B cell (primary cell): Measurements from ENCODE around the gene EPAS1. TPM values are rescaled to one million over a fixed set of nuclear protein-coding genes. Genes with fewer than 3 reads are reported as not detected.

Experiments used
- ATAC-seq: fragments of 200-7000 bp; cut with Tn5 transposase; one replicate; pipeline ENCODE4 v1.10.0; 2021; ENCODE audit warnings: low read depth, mild to moderate bottlenecking, moderate number of reproducible peaks, moderate library complexity
- CTCF ChIA-PET: fragments of 350-600 bp; sonication (Branson Sonifier 250); formaldehyde crosslinking; loops from one replicate; lab custom pipeline; 2021; ENCODE audit warnings: antibody characterized with exemption, inconsistent platforms; lab: Charles Lee
- POLR2A ChIA-PET: fragments of 350-600 bp; sonication (Branson Sonifier 250); formaldehyde crosslinking; loops from one replicate; lab custom pipeline; 2021; ENCODE audit warnings: antibody characterized with exemption; lab: Charles Lee
- DNase-seq: peaks from one replicate; pipeline ENCODE4 v3.0.0; 2013
- H2AFZ ChIP-seq: 2 replicates; pipeline ENCODE4 v1.6.1; 2012; ENCODE audit warnings: mild to moderate bottlenecking, low read depth, low read length; ENCODE audit not compliant: insufficient read depth, poor library complexity, severe bottlenecking
- H3K27ac ChIP-seq, 2 donors: 1 replicate in 1 of 2; 2 replicates in 1 of 2; pipeline ENCODE4 v1.5.1; 2012 to 2013; ENCODE audit warnings: low read length in 2 of 2, mild to moderate bottlenecking in 2 of 2, moderate library complexity in 1 of 2
- H3K27me3 ChIP-seq, 4 experiments: fragments of 200-600 bp in 1 of 4; sonication (generic) in 1 of 4; replicated peaks in 1 of 4; 1 replicate in 2 of 4; 2 replicates in 2 of 4; pipeline versions ENCODE4 v1.6.1 to v1.7.0; 2013 to 2016; ENCODE audit warnings: low read length in 3 of 4, mild to moderate bottlenecking in 2 of 4, mixed read lengths in 1 of 4, moderate library complexity in 1 of 4; ENCODE audit not compliant: insufficient read depth in 4 of 4, control insufficient read depth in 3 of 4; ENCODE audit errors: control extremely low read depth in 1 of 4
- H3K36me3 ChIP-seq, 2 experiments: replicated peaks in 1 of 2; 1 replicate in 1 of 2; 2 replicates in 1 of 2; pipeline versions ENCODE4 v1.6.1 to v1.7.1; 2013; ENCODE audit warnings: low read length in 1 of 2; ENCODE audit not compliant: insufficient read depth in 2 of 2, control insufficient read depth in 1 of 2; ENCODE audit errors: control extremely low read depth in 1 of 2, extremely low read depth in 1 of 2
- H3K4me1 ChIP-seq, 2 donors: fragments of 200-600 bp in 1 of 2; sonication (generic) in 1 of 2; 1 replicate in 1 of 2; 2 replicates in 1 of 2; pipeline versions ENCODE4 v1.5.1 to v1.6.1; 2013 to 2017; ENCODE audit warnings: low read length in 2 of 2; ENCODE audit not compliant: control insufficient read depth in 2 of 2, insufficient read depth in 2 of 2
- H3K4me2 ChIP-seq: replicated peaks from 2 replicates; pipeline ENCODE3; 2012; ENCODE audit warnings: mild to moderate bottlenecking, low read depth, low read length; ENCODE audit not compliant: poor library complexity, severe bottlenecking
- H3K4me3 ChIP-seq, 5 experiments: fragments of 200-600 bp in 1 of 5; sonication (generic) in 1 of 5; 1 replicate in 3 of 5; 2 replicates in 2 of 5; pipeline versions ENCODE4 v1.5.1 to v1.7.0; 2011 to 2016; ENCODE audit warnings: low read length in 4 of 5, mild to moderate bottlenecking in 4 of 5, low read depth in 2 of 5, control low read depth in 1 of 5, moderate library complexity in 1 of 5; ENCODE audit not compliant: insufficient read depth in 1 of 5; ENCODE audit errors: control extremely low read depth in 1 of 5, extremely low read depth in 1 of 5
- H3K79me2 ChIP-seq: fragments of 200-600 bp; sonication (generic); one replicate; pipeline ENCODE4 v1.6.0; 2016; ENCODE audit warnings: low read length; ENCODE audit not compliant: control insufficient read depth, insufficient read depth
- H3K9ac ChIP-seq: fragments of 200-600 bp; sonication (generic); 2 replicates; pipeline ENCODE4 v1.6.1; 2017; ENCODE audit warnings: mild to moderate bottlenecking, low read length, moderate library complexity
- H3K9me3 ChIP-seq, 3 donors: one replicate each; pipeline versions ENCODE4 v1.6.1 to v1.7.1; 2013; ENCODE audit warnings: low read length in 2 of 3; ENCODE audit not compliant: control insufficient read depth in 2 of 3, insufficient read depth in 1 of 3; ENCODE audit errors: control extremely low read depth in 1 of 3
- H4K20me1 ChIP-seq: 2 replicates; pipeline ENCODE4 v1.6.0; 2012; ENCODE audit warnings: mild to moderate bottlenecking, low read length; ENCODE audit not compliant: insufficient read depth, control insufficient read depth, poor library complexity, severe bottlenecking
- H3K27ac Mint-ChIP-seq: one replicate; pipeline ENCODE4 v1.8.0; 2021; ENCODE audit warnings: mixed read lengths
- H3K27me3 Mint-ChIP-seq: one replicate; pipeline ENCODE4 v1.8.0; 2021; ENCODE audit warnings: mixed read lengths
- H3K4me1 Mint-ChIP-seq: one replicate; pipeline ENCODE4 v1.8.0; 2021; ENCODE audit warnings: mixed read lengths
- H3K4me3 Mint-ChIP-seq: one replicate; pipeline ENCODE4 v1.8.0; 2021; ENCODE audit warnings: mixed read lengths
- H3K9me3 Mint-ChIP-seq: one replicate; pipeline ENCODE4 v1.8.0; 2022; ENCODE audit warnings: mixed read lengths; ENCODE audit not compliant: insufficient read depth
- EZH2 ChIP-seq: IDR thresholded peaks from 2 replicates; pipeline ENCODE4 v1.6.1; 2012; ENCODE audit warnings: borderline replicate concordance, low read depth, mild to moderate bottlenecking, moderate library complexity, low read length; ENCODE audit not compliant: insufficient read depth, poor library complexity, severe bottlenecking
- WGBS: methylation state at CpG from one replicate; pipeline ENCODE4 v1.1.5; 2013; ENCODE audit warnings: missing lambda C conversion rate; ENCODE audit not compliant: insufficient coverage; 5-methylcytosine and 5-hydroxymethylcytosine counted together
- intact Hi-C: fragments of 100-400 bp; cut with micrococcal nuclease; formaldehyde crosslinking; loops from one replicate; pipeline ENCODE4 v1.10.0; 2022
- polyA plus RNA-seq: library from polyadenylated mRNA; depleted of rRNA; stranded (reverse); fragments of >200 nt; gene quantifications from 2 replicates; pipeline ENCODE4 v1.2.3, GENCODE V29; 2012
- total RNA-seq, 2 donors: library from RNA; stranded (reverse); fragments of 120-200 nt in 1 of 2; gene quantifications; 1 replicate in 1 of 2; 2 replicates in 1 of 2; pipeline versions ENCODE4 v1.2.3 to v1.2.4, GENCODE V29; 2013 to 2022
- TF ChIP-seq, protein P1 (sequence below): fragments of 200-600 bp; IDR thresholded peaks from one replicate; pipeline ENCODE4 v1.8.0; 2022; ENCODE audit warnings: antibody characterized with exemption, mild to moderate bottlenecking

Gene EPAS1
- total and polyA plus RNA-seq, 2 donors (not counting 1 experiment from before 2014, with no cell fraction given) = 0.06 to 0.37 TPM

DNA sequence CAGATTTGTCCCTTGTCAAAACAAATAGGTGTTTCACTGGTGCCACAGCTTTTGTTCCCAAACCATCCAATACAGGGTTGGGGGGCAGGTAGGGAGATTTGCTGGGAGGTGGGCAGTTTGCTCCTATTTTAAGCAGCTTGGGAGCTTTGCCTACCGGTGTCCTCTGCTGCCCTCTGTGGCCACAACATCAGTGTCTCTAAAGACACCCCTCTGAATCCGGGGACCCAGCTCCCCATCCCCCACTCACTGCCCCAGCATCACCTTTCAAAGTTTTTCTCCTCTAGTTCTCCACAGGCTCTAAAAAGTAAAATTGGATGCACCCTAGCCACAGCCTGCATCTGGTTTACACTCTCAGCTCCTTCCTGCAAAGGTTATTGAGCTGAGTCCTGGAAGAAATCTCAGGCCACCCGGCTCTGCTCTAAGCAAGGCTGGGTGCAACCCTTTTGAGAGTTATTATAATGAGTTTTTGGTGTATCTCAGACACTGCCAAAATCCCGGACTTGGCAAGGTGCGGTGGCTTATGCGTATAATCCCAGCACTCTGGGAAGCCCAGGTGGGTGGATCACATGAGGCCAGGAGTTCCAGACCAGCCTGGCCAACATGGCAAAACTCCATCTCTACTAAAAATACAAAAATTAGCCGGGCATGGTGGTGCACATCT is 2.9 kb upstream of the EPAS1 start:
- Histone ChIP-seq H3K79me2 (no peaks in the 10 kb centered on the region), H2AFZ (no peak overlapping the region), H3K9ac (no peak overlapping the region), H3K4me3 (no peak overlapping the region), H4K20me1 (peaks cover 10% of the 10 kb centered on the region), H3K9me3 (peaks cover 0 to 22% (median 0%) of the 10 kb centered on the region in 3 donors), H3K4me2 (no peak overlapping the region), H3K27me3 (peaks cover 0 to 51% (median 16%) of the 10 kb centered on the region in 4 experiments), H3K4me1 (peaks cover 21 to 22% of the 10 kb centered on the region in 2 donors), H3K36me3 (no peaks in the 10 kb centered on the region), H3K27ac (no peak overlapping the region)
- ChIA-PET POLR2A (no interaction called here), CTCF (interaction anchor here (1.3 to 1.6 kb wide), 2 partner anchors 9 to 10 kb away, joined by 5 read pairs; no protein-coding TSS in a partner anchor)
- no peak overlapping the region for H3K4me3 Mint-ChIP-seq
- TF ChIP-seq EZH2 = no peak
- TF ChIP-seq, protein P1, sequence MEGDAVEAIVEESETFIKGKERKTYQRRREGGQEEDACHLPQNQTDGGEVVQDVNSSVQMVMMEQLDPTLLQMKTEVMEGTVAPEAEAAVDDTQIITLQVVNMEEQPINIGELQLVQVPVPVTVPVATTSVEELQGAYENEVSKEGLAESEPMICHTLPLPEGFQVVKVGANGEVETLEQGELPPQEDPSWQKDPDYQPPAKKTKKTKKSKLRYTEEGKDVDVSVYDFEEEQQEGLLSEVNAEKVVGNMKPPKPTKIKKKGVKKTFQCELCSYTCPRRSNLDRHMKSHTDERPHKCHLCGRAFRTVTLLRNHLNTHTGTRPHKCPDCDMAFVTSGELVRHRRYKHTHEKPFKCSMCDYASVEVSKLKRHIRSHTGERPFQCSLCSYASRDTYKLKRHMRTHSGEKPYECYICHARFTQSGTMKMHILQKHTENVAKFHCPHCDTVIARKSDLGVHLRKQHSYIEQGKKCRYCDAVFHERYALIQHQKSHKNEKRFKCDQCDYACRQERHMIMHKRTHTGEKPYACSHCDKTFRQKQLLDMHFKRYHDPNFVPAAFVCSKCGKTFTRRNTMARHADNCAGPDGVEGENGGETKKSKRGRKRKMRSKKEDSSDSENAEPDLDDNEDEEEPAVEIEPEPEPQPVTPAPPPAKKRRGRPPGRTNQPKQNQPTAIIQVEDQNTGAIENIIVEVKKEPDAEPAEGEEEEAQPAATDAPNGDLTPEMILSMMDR = no peak
- DNase-seq (peak; percentile 18), ATAC-seq (no peak)
- intact Hi-C loops = no loop called here
- H3K27ac Mint-ChIP-seq = peak overlapping the region; percentile 38
- peaks cover 41% of the 10 kb centered on the region for H3K27me3 Mint-ChIP-seq
- H3K9me3 Mint-ChIP-seq = no peaks in the 10 kb centered on the region
- WGBS = 65% methylated on average over 4 of the region's 7 CpGs
- H3K4me1 Mint-ChIP-seq = peaks cover 15% of the 10 kb centered on the region

DNA sequence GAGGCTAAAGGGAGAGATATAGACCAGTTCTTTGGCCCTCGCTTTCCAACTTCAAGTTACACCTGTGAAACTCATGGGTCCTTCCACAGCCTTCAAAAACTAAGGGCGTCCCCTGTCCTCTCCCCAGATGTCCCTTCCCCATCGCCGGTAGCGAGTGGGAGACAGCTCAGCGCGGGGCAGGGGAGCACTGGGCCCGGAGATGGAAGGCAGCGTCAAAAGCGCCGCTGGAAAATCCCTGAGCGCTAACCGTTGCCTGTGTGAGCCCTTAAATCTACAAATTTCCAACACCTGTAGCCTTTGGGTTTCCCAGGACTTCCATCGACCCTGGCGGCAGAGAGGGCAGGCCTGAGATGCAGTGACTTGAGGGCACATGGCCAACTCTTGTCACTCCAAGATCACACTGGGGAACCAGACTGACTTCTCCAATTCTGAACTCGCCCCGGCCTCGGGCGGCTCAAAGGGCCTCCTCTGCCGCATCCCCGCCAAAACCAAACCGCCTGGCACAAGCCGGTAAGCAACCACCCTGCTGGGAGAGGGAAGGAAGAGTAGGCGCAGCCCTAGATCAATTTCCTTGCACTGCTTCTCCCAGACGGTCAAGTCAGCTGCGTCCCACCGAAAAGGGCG is 879 bp upstream of the EPAS1 start:
- H3K27ac Mint-ChIP-seq = peak overlapping the region; percentile 26
- Histone ChIP-seq H3K4me3 (peak overlapping the region; percentile 50 to 85 (median 71)), H4K20me1 (peaks cover 10% of the 10 kb centered on the region), H3K9me3 (peaks cover 0 to 28% (median 0%) of the 10 kb centered on the region in 3 donors), H3K4me2 (peak overlapping the region; percentile 94), H3K27me3 (peaks cover 0 to 66% (median 34%) of the 10 kb centered on the region in 4 experiments), H3K9ac (peak overlapping the region; percentile 69), H3K79me2 (no peaks in the 10 kb centered on the region), H3K27ac (no peak overlapping the region), H3K4me1 (peaks cover 29 to 30% of the 10 kb centered on the region in 2 donors), H2AFZ (peak overlapping the region; percentile 87), H3K36me3 (no peaks in the 10 kb centered on the region)
- ChIA-PET CTCF (no interaction called here), POLR2A (no interaction called here)
- DNase-seq = no peak
- H3K27me3 Mint-ChIP-seq = peaks cover 59% of the 10 kb centered on the region
- no peaks in the 10 kb centered on the region for H3K9me3 Mint-ChIP-seq
- peaks cover 22% of the 10 kb centered on the region for H3K4me1 Mint-ChIP-seq
- 34% methylated on average over 20 of the region's 28 CpGs for WGBS
- intact Hi-C loops = no loop called here
- H3K4me3 Mint-ChIP-seq = peak overlapping the region; percentile 87
- ATAC-seq = no peak
- TF ChIP-seq EZH2 = no peak
- TF ChIP-seq, protein P1 = no peak
